Upper lobe of left lung (tissue), 6 donors: Measurements from ENCODE around the gene USP6NL. TPM values are rescaled to one million over a fixed set of nuclear protein-coding genes. Genes with fewer than 3 reads are reported as not detected.

Experiments
- ATAC-seq, 2 donors: fragments of 200-7000 bp; cut with Tn5 transposase; one replicate each; pipeline ENCODE4 v1.9.1; 2022; ENCODE audit warnings: mild to moderate bottlenecking in 2 of 2, moderate library complexity in 2 of 2; ENCODE audit not compliant: low FRiP score in 2 of 2
- DNase-seq, 2 donors: peaks; one replicate each; pipeline ENCODE4 v3.0.0-alpha.2; 2019 to 2020
- H3K27ac ChIP-seq, 4 donors: fragments of 200-600 bp; sonication (generic); one replicate each; pipeline ENCODE4 v1.5.1; 2016 to 2019
- H3K27me3 ChIP-seq, 4 donors: fragments of 200-600 bp; sonication (generic); one replicate each; pipeline ENCODE4 v1.5.1; 2017 to 2019
- H3K36me3 ChIP-seq, 4 donors: fragments of 200-600 bp; sonication (generic); one replicate each; pipeline ENCODE4 v1.5.1; 2016 to 2019
- H3K4me1 ChIP-seq, 4 donors: fragments of 200-600 bp; sonication (generic); one replicate each; pipeline ENCODE4 v1.5.1; 2018 to 2019
- H3K4me3 ChIP-seq, 4 donors: fragments of 200-600 bp; sonication (generic); one replicate each; pipeline ENCODE4 v1.5.1; 2017 to 2019; ENCODE audit warnings: mild to moderate bottlenecking in 2 of 4, moderate library complexity in 1 of 4
- H3K9me3 ChIP-seq, 4 donors: fragments of 200-600 bp; sonication (generic); one replicate each; pipeline ENCODE4 v1.5.1; 2018 to 2019
- EP300 ChIP-seq, 4 donors: sonication (generic); formaldehyde crosslinking; IDR thresholded peaks; one replicate each; pipeline ENCODE4 v1.5.1; 2017; ENCODE audit warnings: antibody characterized with exemption in 4 of 4, control low read depth in 2 of 4
- POLR2A ChIP-seq, 4 donors: fragments of 450-650 bp; IDR thresholded peaks; one replicate each; pipeline ENCODE4 v1.5.1; 2016 to 2017; ENCODE audit warnings: antibody characterized with exemption in 4 of 4, mild to moderate bottlenecking in 2 of 4
- POLR2AphosphoS5 ChIP-seq, 2 donors: sonication (generic); formaldehyde crosslinking; IDR thresholded peaks; one replicate each; pipeline ENCODE4 v1.5.1; 2017; ENCODE audit warnings: antibody characterized with exemption in 2 of 2
- WGBS, 2 donors: methylation state at CpG; one replicate each; pipeline ENCODE4 v1.1.5; 2017 to 2018; 5-methylcytosine and 5-hydroxymethylcytosine counted together
- total RNA-seq, 6 donors: library from RNA; depleted of rRNA in 4 of 6; stranded (reverse); fragments of >200 nt in 4 of 6; gene quantifications; one replicate each; pipeline versions ENCODE4 v1.1.0 to v1.2.1, GENCODE V29; 2016 to 2021
- TF ChIP-seq, protein P1 (sequence below), 6 experiments: fragments of 450-650 bp in 4 of 6; fragments of 200-600 bp in 2 of 6; sonication (generic) in 2 of 6; IDR thresholded peaks; one replicate each; pipeline ENCODE4 v1.5.1; 2016 to 2019; ENCODE audit warnings: antibody characterized with exemption in 6 of 6
- donor health status: DM: no; HTN: no; CAD: no; lungs with moderate emphysema.
- donor health status: DM: no; HTN: yes; CAD: no; lungs with severe emphysema.

The USP6NL gene
- total RNA-seq, 6 donors from 2014 or later, result 16.4 to 28.6 (median 21.8) TPM

DNA sequence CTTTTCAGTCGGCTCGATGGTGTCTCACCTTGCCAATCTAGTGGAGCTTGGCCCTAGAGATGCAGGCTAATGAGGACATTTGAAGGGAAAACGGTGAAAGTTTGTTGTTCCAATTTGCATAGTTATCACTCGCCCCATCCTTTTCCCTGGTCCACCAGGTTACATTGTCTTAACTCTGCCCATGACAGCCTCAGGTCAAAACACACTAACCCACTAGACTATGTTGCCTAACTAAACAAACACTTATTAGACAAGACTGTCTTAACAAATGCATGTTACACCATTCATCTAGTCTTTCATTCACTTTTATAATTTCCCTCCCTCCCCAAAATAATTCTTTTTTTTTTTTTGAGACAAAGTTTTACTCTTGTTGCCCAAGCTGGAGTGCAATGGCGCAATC is 40.7 kb downstream of the USP6NL start:
- Histone ChIP-seq H3K9me3 (no peaks in the 10 kb centered on the region), H3K27me3 (no peaks in the 10 kb centered on the region), H3K4me1 (peaks cover 7 to 21% (median 14%) of the 10 kb centered on the region in 4 donors), H3K27ac (no peak overlapping the region), H3K36me3 (no peaks in the 10 kb centered on the region), H3K4me3 (no peak overlapping the region)
- DNase-seq (no peak), ATAC-seq (no peak)
- TF ChIP-seq, protein P1, sequence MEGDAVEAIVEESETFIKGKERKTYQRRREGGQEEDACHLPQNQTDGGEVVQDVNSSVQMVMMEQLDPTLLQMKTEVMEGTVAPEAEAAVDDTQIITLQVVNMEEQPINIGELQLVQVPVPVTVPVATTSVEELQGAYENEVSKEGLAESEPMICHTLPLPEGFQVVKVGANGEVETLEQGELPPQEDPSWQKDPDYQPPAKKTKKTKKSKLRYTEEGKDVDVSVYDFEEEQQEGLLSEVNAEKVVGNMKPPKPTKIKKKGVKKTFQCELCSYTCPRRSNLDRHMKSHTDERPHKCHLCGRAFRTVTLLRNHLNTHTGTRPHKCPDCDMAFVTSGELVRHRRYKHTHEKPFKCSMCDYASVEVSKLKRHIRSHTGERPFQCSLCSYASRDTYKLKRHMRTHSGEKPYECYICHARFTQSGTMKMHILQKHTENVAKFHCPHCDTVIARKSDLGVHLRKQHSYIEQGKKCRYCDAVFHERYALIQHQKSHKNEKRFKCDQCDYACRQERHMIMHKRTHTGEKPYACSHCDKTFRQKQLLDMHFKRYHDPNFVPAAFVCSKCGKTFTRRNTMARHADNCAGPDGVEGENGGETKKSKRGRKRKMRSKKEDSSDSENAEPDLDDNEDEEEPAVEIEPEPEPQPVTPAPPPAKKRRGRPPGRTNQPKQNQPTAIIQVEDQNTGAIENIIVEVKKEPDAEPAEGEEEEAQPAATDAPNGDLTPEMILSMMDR (IDR thresholded peaks at IDR 0.05), result no peak
- TF ChIP-seq EP300 (IDR thresholded peaks at IDR 0.05) (no peak), POLR2A (IDR thresholded peaks at IDR 0.05) (no peak), POLR2AphosphoS5 (IDR thresholded peaks at IDR 0.05) (no peak)
- WGBS, 2 donors, result 77 to 94% methylated on average over 5 of the region's 5 CpGs

DNA sequence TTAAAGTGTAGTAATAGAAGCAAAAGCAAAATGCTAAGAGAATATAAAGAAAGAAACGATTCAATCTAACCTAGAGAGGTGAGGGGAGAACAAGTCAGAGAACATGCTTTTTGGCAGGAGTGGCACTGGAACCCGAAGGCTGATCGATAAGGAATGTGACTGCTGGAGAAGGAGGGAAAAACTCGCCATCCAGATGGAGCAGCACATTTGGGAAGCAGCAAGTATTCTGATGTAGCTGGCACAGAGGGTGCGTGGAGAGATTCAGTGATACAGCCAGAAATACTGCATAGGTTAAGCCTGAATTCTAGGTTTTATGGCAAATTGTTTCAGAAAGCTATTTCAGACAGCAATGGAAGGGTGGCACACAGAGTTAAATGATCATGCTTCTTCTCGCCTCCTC is 42.0 kb downstream of the USP6NL start:
- Histone ChIP-seq H3K27me3 (no peaks in the 10 kb centered on the region), H3K9me3 (no peaks in the 10 kb centered on the region), H3K27ac (no peak overlapping the region), H3K36me3 (no peaks in the 10 kb centered on the region), H3K4me1 (peaks cover 4 to 12% (median 10%) of the 10 kb centered on the region in 4 donors), H3K4me3 (no peak overlapping the region)
- WGBS, 2 donors, result 90 to 91% methylated on average over 6 of the region's 6 CpGs
- DNase-seq, result no peak
- ATAC-seq, result no peak
- TF ChIP-seq, protein P1 (IDR thresholded peaks at IDR 0.05), result no peak

GRCh38 chr10:11568578-11568977 is 42.9 kb downstream of the USP6NL start:
- peaks cover 0 to 21% (median 5%) of the 10 kb centered on the region in 4 donors for H3K4me1 ChIP-seq
- no peaks in the 10 kb centered on the region for H3K9me3 ChIP-seq
- ATAC-seq (no peak), DNase-seq (no peak)
- no peak overlapping the region for H3K27ac ChIP-seq
- no peak overlapping the region for H3K4me3 ChIP-seq
- no peaks in the 10 kb centered on the region for H3K36me3 ChIP-seq
- TF ChIP-seq, protein P1 (IDR thresholded peaks at IDR 0.05), result no peak
- no peak for TF ChIP-seq POLR2A (IDR thresholded peaks at IDR 0.05)
- no peak for TF ChIP-seq EP300 (IDR thresholded peaks at IDR 0.05)
- TF ChIP-seq POLR2AphosphoS5 (IDR thresholded peaks at IDR 0.05), result no peak
- 97 to 100% methylated on average over 1 of the region's 1 CpG for WGBS, 2 donors
- H3K27me3 ChIP-seq, result no peaks in the 10 kb centered on the region

DNA sequence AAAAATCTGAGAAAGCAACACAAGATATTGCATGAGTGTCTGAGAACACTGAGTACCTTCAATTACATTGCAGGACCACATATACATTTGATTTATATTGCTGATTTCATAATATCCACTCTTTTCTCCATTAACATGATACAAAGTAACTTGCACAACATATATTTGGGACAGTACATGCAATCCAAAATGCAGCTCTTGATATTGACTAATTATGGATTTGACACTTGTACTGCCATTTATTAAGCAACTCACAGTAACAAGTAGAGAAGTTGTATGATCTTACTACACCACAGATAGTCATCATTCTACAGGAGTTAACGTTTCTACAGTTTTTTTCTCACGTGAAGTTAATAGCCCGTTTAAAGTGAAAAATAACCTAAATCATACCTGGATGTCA is 46.7 kb downstream of the USP6NL start:
- DNase-seq (no peak), ATAC-seq (no peak)
- 80 to 89% methylated on average over 3 of the region's 3 CpGs for WGBS, 2 donors

DNA sequence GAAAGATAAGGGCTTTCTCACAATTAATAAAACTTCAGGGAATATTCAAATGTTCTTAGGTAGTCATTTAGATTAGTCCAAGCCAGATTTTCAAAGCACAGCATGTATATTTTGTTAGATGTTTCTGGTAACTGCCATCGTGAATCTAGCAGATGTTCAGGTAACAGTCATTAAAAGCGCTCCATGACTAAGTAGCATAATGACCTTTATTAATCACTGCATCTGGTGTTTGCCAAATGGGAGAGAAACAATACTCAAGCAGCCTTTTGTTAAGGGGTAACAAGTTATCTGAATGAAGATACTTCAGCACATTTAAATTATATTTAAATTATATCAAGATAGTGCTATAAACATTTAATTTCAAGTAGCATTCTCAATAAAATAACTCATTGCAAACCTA is 47.5 kb downstream of the USP6NL start:
- peaks cover 6 to 18% (median 9%) of the 10 kb centered on the region in 4 donors for H3K4me1 ChIP-seq
- TF ChIP-seq POLR2AphosphoS5 (IDR thresholded peaks at IDR 0.05), result no peak
- no peak for TF ChIP-seq POLR2A (IDR thresholded peaks at IDR 0.05)
- TF ChIP-seq, protein P1 (IDR thresholded peaks at IDR 0.05), result no peak
- TF ChIP-seq EP300 (IDR thresholded peaks at IDR 0.05), result no peak
- DNase-seq (no peak), ATAC-seq (no peak)
- H3K27me3 ChIP-seq, result no peaks in the 10 kb centered on the region
- no peak overlapping the region for H3K4me3 ChIP-seq
- 67 to 85% methylated on average over 2 of the region's 2 CpGs for WGBS, 2 donors
- H3K27ac ChIP-seq, result no peak overlapping the region
- no peaks in the 10 kb centered on the region for H3K9me3 ChIP-seq
- no peaks in the 10 kb centered on the region for H3K36me3 ChIP-seq

More for the DNA sequence above, 46.7 kb downstream of the USP6NL start:
- Histone ChIP-seq H3K4me1 (peaks cover 3 to 18% (median 9%) of the 10 kb centered on the region in 4 donors), H3K27ac (no peak overlapping the region), H3K4me3 (no peak overlapping the region), H3K9me3 (no peaks in the 10 kb centered on the region), H3K27me3 (no peaks in the 10 kb centered on the region), H3K36me3 (no peaks in the 10 kb centered on the region)
- TF ChIP-seq POLR2A (IDR thresholded peaks at IDR 0.05) (no peak), EP300 (IDR thresholded peaks at IDR 0.05) (no peak), POLR2AphosphoS5 (IDR thresholded peaks at IDR 0.05) (no peak)
- TF ChIP-seq, protein P1 (IDR thresholded peaks at IDR 0.05), result no peak
